ENCODE measurements around the gene ING2. TPM values are rescaled to one million over a fixed set of nuclear protein-coding genes. Genes with fewer than 3 reads are reported as not detected.

The ING2 gene
- total and polyA plus RNA-seq, 2 donors (not counting 1 experiment from before 2014, with no cell fraction given): 7.8 to 10.0 TPM

DNA sequence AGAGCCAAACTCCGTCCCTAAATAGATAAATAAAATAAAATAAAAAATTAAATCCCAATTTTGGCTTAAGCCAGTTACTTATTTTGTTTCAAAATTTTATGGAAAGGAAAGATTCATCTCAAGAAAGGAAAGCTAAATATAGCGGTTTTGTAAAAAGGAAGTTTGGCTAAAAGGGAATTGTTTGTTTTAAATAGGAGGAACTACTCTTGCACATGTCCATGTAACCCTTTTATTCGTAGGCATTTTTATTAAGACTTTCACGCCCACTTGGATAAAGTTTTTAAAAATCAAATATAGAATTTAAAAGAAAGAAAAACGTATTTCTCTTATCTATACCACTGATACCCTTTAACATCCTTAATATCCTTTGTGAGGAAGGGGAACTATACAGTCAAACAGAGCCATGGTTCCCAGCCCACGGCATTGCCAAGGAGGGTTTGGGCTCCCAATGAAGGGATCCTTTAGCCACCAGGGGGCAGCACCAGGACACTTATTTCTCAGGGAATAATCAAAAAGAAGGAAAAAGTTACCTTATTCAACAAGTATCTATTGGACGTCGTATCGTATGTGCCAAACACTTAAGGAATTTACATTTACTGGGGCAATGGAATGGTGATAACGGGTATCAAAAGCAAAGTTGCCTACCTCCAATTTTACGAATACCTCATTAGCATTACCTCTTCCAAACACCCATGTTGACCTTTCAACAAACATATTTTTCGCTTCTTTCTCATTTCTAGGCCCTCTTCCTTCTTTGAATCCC is 32.7 kb upstream of the ING2 start:
- intact Hi-C loops (cut with micrococcal nuclease): loop anchor here (1.0 to 2.0 kb wide), 4 partner anchors 32 to 249 kb away; partner anchors contain the start of genes RWDD4 and TRAPPC11

DNA sequence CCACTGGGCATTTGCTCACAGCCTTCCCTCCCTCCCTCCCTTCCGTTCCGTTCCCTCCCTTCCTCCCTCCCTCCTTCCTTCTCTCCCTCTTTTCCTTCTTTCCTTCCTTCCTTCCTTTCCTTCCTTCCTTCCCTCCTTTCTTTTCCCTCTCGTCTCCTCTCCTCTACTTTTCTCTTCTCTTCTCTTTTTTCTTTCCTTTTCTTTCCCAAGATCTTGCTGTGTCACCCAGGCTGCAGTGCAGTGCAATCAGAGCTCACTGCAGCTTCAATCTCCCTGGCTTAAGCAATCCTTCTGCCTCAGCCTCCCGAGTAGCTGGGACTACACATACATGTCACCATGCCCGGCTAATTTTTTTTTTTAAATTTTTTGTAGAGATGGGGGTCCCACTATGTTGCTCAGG is 26.7 kb upstream of the ING2 start:
- Histone ChIP-seq H3K4me1 (ENCODE audit: control insufficient read depth in 2 of 2, insufficient read depth in 2 of 2, low read length in 2 of 2) (no peaks in the 10 kb centered on the region), H3K9me3 (ENCODE audit: control extremely low read depth in 1 of 3, control insufficient read depth in 2 of 3, insufficient read depth in 1 of 3, low read length in 2 of 3) (no peaks in the 10 kb centered on the region)

More for the DNA sequence above, 32.7 kb upstream of the ING2 start:
- peak; percentile 77 for DNase-seq
- Mint-ChIP-seq H3K27me3 (no peaks in the 10 kb centered on the region), H3K4me1 (peaks cover 5% of the 10 kb centered on the region), H3K27ac (no peak overlapping the region), H3K9me3 (ENCODE audit: insufficient read depth) (peaks cover 2% of the 10 kb centered on the region), H3K4me3 (no peak overlapping the region)
- peak; percentile 53 for ATAC-seq (ENCODE audit: low read depth)
- Histone ChIP-seq H3K27ac (ENCODE audit: low read length in 2 of 2) (no peak overlapping the region), H3K4me1 (ENCODE audit: control insufficient read depth in 2 of 2, insufficient read depth in 2 of 2, low read length in 2 of 2) (no peaks in the 10 kb centered on the region), H3K27me3 (replicated peaks in 1 of 4; ENCODE audit: control extremely low read depth in 1 of 4, control insufficient read depth in 3 of 4, insufficient read depth in 4 of 4, low read length in 3 of 4) (no peaks in the 10 kb centered on the region), H3K4me3 (ENCODE audit: control extremely low read depth in 1 of 5, extremely low read depth in 1 of 5, insufficient read depth in 1 of 5, low read depth in 2 of 5, low read length in 4 of 5) (no peak overlapping the region), H4K20me1 (ENCODE audit: control insufficient read depth, insufficient read depth, low read length, poor library complexity, severe bottlenecking) (no peaks in the 10 kb centered on the region), H3K79me2 (ENCODE audit: control insufficient read depth, insufficient read depth, low read length) (no peaks in the 10 kb centered on the region), H3K4me2 (replicated peaks; ENCODE audit: low read depth, low read length, poor library complexity, severe bottlenecking) (no peak overlapping the region), H3K36me3 (replicated peaks in 1 of 2; ENCODE audit: control extremely low read depth in 1 of 2, control insufficient read depth in 1 of 2, extremely low read depth in 1 of 2, insufficient read depth in 2 of 2, low read length in 1 of 2) (no peaks in the 10 kb centered on the region), H2AFZ (ENCODE audit: insufficient read depth, low read depth, low read length, poor library complexity, severe bottlenecking) (peak overlapping the region; percentile 4), H3K9ac (ENCODE audit: low read length) (no peak overlapping the region), H3K9me3 (ENCODE audit: control extremely low read depth in 1 of 3, control insufficient read depth in 2 of 3, insufficient read depth in 1 of 3, low read length in 2 of 3) (peaks cover 0 to 3% (median under 1%) of the 10 kb centered on the region in 3 donors)
- POLR2A ChIA-PET: no interaction called here
- TF ChIP-seq, protein P1, sequence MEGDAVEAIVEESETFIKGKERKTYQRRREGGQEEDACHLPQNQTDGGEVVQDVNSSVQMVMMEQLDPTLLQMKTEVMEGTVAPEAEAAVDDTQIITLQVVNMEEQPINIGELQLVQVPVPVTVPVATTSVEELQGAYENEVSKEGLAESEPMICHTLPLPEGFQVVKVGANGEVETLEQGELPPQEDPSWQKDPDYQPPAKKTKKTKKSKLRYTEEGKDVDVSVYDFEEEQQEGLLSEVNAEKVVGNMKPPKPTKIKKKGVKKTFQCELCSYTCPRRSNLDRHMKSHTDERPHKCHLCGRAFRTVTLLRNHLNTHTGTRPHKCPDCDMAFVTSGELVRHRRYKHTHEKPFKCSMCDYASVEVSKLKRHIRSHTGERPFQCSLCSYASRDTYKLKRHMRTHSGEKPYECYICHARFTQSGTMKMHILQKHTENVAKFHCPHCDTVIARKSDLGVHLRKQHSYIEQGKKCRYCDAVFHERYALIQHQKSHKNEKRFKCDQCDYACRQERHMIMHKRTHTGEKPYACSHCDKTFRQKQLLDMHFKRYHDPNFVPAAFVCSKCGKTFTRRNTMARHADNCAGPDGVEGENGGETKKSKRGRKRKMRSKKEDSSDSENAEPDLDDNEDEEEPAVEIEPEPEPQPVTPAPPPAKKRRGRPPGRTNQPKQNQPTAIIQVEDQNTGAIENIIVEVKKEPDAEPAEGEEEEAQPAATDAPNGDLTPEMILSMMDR (IDR thresholded peaks at IDR 0.05): peak; percentile 97
- TF ChIP-seq EZH2 (IDR thresholded peaks at IDR 0.05; ENCODE audit: borderline replicate concordance, insufficient read depth, low read depth, low read length, poor library complexity, severe bottlenecking): no peak
- no CpG with 5 or more reads among the region's 12 CpGs for WGBS (ENCODE audit: insufficient coverage)
- CTCF ChIA-PET: interaction anchor here (0.7 to 1.0 kb wide), 3 partner anchors 12 to 129 kb away, joined by 3 to 7 read pairs (median 4); no protein-coding TSS in a partner anchor

More for the DNA sequence above, 26.7 kb upstream of the ING2 start:
- Mint-ChIP-seq H3K4me3 (no peak overlapping the region), H3K27me3 (no peaks in the 10 kb centered on the region), H3K4me1 (no peaks in the 10 kb centered on the region), H3K27ac (no peak overlapping the region), H3K9me3 (ENCODE audit: insufficient read depth) (no peaks in the 10 kb centered on the region)
- H3K36me3 ChIP-seq (replicated peaks in 1 of 2; ENCODE audit: control extremely low read depth in 1 of 2, control insufficient read depth in 1 of 2, extremely low read depth in 1 of 2, insufficient read depth in 2 of 2, low read length in 1 of 2): no peaks in the 10 kb centered on the region
- no peak overlapping the region for H3K4me2 ChIP-seq (replicated peaks; ENCODE audit: low read depth, low read length, poor library complexity, severe bottlenecking)
- H3K27ac ChIP-seq (ENCODE audit: low read length in 2 of 2): no peak overlapping the region
- ATAC-seq (ENCODE audit: low read depth) (no peak), DNase-seq (no peak)
- no peaks in the 10 kb centered on the region for H3K27me3 ChIP-seq (replicated peaks in 1 of 4; ENCODE audit: control extremely low read depth in 1 of 4, control insufficient read depth in 3 of 4, insufficient read depth in 4 of 4, low read length in 3 of 4)
- 82% methylated on average over 4 of the region's 5 CpGs for WGBS (ENCODE audit: insufficient coverage)
- H3K4me3 ChIP-seq (ENCODE audit: control extremely low read depth in 1 of 5, extremely low read depth in 1 of 5, insufficient read depth in 1 of 5, low read depth in 2 of 5, low read length in 4 of 5): no peak overlapping the region
- no peaks in the 10 kb centered on the region for H3K79me2 ChIP-seq (ENCODE audit: control insufficient read depth, insufficient read depth, low read length)
- intact Hi-C loops (cut with micrococcal nuclease): no loop called here
- no peaks in the 10 kb centered on the region for H4K20me1 ChIP-seq (ENCODE audit: control insufficient read depth, insufficient read depth, low read length, poor library complexity, severe bottlenecking)
- TF ChIP-seq, protein P1 (IDR thresholded peaks at IDR 0.05): no peak
- no peak for TF ChIP-seq EZH2 (IDR thresholded peaks at IDR 0.05; ENCODE audit: borderline replicate concordance, insufficient read depth, low read depth, low read length, poor library complexity, severe bottlenecking)
- POLR2A ChIA-PET: no interaction called here
- no peak overlapping the region for H2AFZ ChIP-seq (ENCODE audit: insufficient read depth, low read depth, low read length, poor library complexity, severe bottlenecking)
- no peak overlapping the region for H3K9ac ChIP-seq (ENCODE audit: low read length)
- CTCF ChIA-PET: no interaction called here

All from B cell (primary cell).